Mammary epithelial cell (primary cell): ENCODE results near the gene FKRP.

Experiments
- CTCF ChIP-seq, 2 donors: IDR thresholded peaks in 1 of 2; conservative IDR thresholded peaks in 1 of 2; 2 replicates each; pipeline ENCODE4 v1.5.1; 2011 to 2012; ENCODE audit warnings: inconsistent platforms in 2 of 2, low read length in 2 of 2, mild to moderate bottlenecking in 2 of 2, control low read depth in 1 of 2, low read depth in 1 of 2; ENCODE audit not compliant: insufficient read depth in 1 of 2; ENCODE audit errors: extremely low read depth in 1 of 2
- EZH2 ChIP-seq: IDR thresholded peaks from 2 replicates; pipeline ENCODE4 v1.6.1; 2012; ENCODE audit warnings: low read length, inconsistent platforms, borderline replicate concordance

GRCh38 chr19:46775642-46776258, 29.9 kb downstream of the FKRP start:
- TF ChIP-seq CTCF (conservative IDR thresholded peaks at IDR 0.05 in 1 of 2, IDR thresholded peaks at IDR 0.05 in 1 of 2; ENCODE audit: extremely low read depth in 1 of 2, insufficient read depth in 1 of 2, low read depth in 1 of 2, low read length in 2 of 2): no peak
- TF ChIP-seq EZH2: no peak
